Brain microvascular endothelial cell (primary cell): ENCODE data around the gene CISD3.
"Not testable (repeated sequence)": the region's sequence is repeated elsewhere in the genome, so short reads cannot be mapped to it uniquely, and the experiment has no call there.

ENCODE experiments used
- DNase-seq: peaks from one replicate; pipeline ENCODE4 v3.0.0-alpha.2; 2020
- H3K27ac ChIP-seq: fragments of 250-450 bp; sonication (Bioruptor Pico); 2 replicates; pipeline ENCODE4 v1.5.1; 2020; ENCODE audit warnings: mild to moderate bottlenecking, moderate library complexity
- H3K27me3 ChIP-seq: fragments of 250-450 bp; sonication (Bioruptor Pico); replicated peaks from 2 replicates; pipeline ENCODE4 v1.5.1; 2020; ENCODE audit warnings: mild to moderate bottlenecking
- H3K36me3 ChIP-seq: fragments of 250-450 bp; sonication (Bioruptor Pico); replicated peaks from 2 replicates; pipeline ENCODE4 v1.5.1; 2020; ENCODE audit warnings: mild to moderate bottlenecking
- H3K4me3 ChIP-seq: 2 replicates; pipeline ENCODE4 v1.5.1; 2011; ENCODE audit warnings: low read depth, mild to moderate bottlenecking, control low read depth, low read length, moderate library complexity
- CTCF ChIP-seq: IDR thresholded peaks from 2 replicates; pipeline ENCODE4 v1.5.1; 2011; ENCODE audit warnings: low read depth, mild to moderate bottlenecking, moderate library complexity, low read length, control low read depth, inconsistent platforms; ENCODE audit errors: missing control alignments
- in situ Hi-C: cut with HindIII; loops from 2 replicates; pipeline ENCODE4 v1.10.0; 2017; ENCODE audit warnings: low sequenced_read_pairs, low pct_ligation_motif_present

CISD3 gene

GRCh38 chr17:38721802-38722201, 8.3 kb upstream of the CISD3 start:
- in situ Hi-C loops: no loop called here
- Histone ChIP-seq H3K4me3 (no peak overlapping the region), H3K36me3 (peaks cover 9% of the 10 kb centered on the region), H3K27ac (no peak overlapping the region), H3K27me3 (no peaks in the 10 kb centered on the region)
- no peak for TF ChIP-seq CTCF
- DNase-seq: no peak

DNA sequence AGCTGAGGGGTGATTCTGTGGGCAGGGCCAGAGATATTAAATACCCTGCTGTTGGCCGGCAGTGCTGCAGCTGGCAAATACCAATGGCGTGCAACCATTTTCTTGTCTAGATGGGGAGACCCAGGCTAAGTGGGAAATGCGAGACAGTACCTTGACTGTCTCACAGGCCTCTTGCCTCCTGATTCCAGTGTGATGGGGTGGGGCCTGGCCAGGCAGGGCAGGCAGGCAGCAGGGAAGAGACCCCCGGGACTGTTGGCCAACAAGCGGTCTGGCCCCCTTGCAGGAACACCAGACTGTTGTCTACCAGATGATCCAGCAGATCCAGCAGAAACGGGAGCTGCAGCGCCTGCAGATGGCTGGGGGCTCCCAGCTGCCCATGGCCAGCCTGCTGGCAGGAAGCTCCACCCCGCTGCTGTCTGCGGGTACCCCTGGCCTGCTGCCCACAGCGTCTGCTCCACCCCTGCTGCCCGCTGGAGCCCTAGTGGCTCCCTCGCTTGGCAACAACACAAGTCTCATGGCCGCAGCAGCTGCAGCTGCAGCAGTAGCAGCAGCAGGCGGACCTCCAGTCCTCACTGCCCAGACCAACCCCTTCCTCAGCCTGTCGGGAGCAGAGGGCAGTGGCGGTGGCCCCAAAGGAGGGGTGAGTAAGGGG, 5.7 kb upstream of the CISD3 start:
- in situ Hi-C loops: no loop called here
- no peaks in the 10 kb centered on the region for H3K27me3 ChIP-seq
- peaks cover 6% of the 10 kb centered on the region for H3K36me3 ChIP-seq
- DNase-seq: no peak
- no peak overlapping the region for H3K27ac ChIP-seq
- H3K4me3 ChIP-seq: no peak overlapping the region
- TF ChIP-seq CTCF: no peak

GRCh38 chr17:38725066-38725465, 5.1 kb upstream of the CISD3 start:
- in situ Hi-C loops: no loop called here
- Histone ChIP-seq H3K27ac (no peak overlapping the region), H3K4me3 (no peak overlapping the region), H3K36me3 (peaks cover 6% of the 10 kb centered on the region), H3K27me3 (no peaks in the 10 kb centered on the region)
- DNase-seq: no peak
- no peak for TF ChIP-seq CTCF

GRCh38 chr17:38726145-38726544, 4.0 kb upstream of the CISD3 start:
- in situ Hi-C loops: not testable (repeated sequence)

DNA sequence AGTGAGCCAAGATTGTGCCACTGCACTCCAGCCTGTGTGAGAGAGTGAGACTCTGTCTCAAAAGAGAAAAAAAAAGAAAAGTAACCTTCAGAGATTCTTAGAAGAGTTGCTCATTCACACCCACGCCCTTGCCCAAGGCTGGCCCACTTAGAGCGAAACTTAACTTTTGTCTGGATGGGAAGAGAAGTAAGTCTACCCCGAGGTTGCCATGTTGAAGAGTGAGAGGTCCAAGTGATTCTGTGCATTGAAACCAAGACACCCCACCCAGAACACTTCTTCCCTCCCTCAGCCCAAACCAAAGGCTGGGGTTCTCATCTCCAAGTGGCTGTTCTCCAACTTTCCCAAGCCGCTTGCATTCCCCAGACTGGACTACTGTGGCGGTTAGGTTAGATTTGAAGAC, 2.4 kb upstream of the CISD3 start:
- H3K27ac ChIP-seq: no peak overlapping the region
- peaks cover 6% of the 10 kb centered on the region for H3K36me3 ChIP-seq
- in situ Hi-C loops: no loop called here
- no peak for TF ChIP-seq CTCF
- no peak overlapping the region for H3K4me3 ChIP-seq
- no peaks in the 10 kb centered on the region for H3K27me3 ChIP-seq
- no peak for DNase-seq

More at GRCh38 chr17:38726145-38726544, 4.0 kb upstream of the CISD3 start:
- DNase-seq, H3K27me3 ChIP-seq, H3K4me3 ChIP-seq, H3K27ac ChIP-seq, H3K36me3 ChIP-seq: not testable (repeated sequence)

DNA sequence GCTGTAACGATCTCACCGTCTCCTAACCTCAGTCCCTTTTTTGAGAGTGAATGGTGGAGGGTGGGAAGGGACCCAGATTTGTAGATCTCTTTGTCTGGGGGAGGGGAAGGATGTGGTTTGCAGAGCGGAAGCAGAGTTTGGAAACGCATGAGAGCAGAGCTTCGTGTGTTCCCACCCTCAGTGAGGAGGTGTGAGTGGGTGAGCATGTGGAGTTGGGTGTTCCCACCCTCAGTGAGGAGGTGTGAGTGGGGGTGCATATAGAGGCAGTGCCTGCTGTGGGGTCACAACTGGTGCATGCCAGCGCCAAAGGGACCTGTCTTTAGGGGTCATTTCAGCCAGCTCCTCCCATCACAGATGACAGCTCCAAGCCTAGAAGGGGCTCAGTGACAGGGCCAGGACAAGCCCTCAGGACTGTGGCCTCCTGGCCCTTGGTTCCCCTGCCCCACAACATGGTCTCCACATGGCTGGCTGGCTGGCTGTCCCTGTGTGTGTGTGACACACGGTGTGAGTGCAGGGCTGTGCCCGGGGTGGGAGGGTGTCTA, 1.8 kb upstream of the CISD3 start:
- DNase-seq: no peak
- TF ChIP-seq CTCF: no peak
- no peak overlapping the region for H3K27ac ChIP-seq
- no peak overlapping the region for H3K4me3 ChIP-seq
- H3K36me3 ChIP-seq: peaks cover 6% of the 10 kb centered on the region
- in situ Hi-C loops: no loop called here
- no peaks in the 10 kb centered on the region for H3K27me3 ChIP-seq
